Measurements from ENCODE around the gene TNIK.

- TF ChIP-seq CTCF (IDR thresholded peaks at IDR 0.05) (no peak), EP300 (IDR thresholded peaks at IDR 0.05) (no peak)
These were observed 173.5 kb downstream of the TNIK start for GRCh38 chr3:171286580-171287249.

Data from esophagus muscularis mucosa (tissue), 3 donors.